ENCODE data around the gene HRH3.

- TF ChIP-seq CTCF (IDR thresholded peaks at IDR 0.05), result no peak
- TF ChIP-seq POLR2A (IDR thresholded peaks at IDR 0.05), result no peak
- TF ChIP-seq POLR2AphosphoS5 (IDR thresholded peaks at IDR 0.05), result no peak
- TF ChIP-seq EP300 (IDR thresholded peaks at IDR 0.05), result no peak
These were observed 32.4 kb upstream of the HRH3 start for GRCh38 chr20:62252342-62252966.

Measured in suprapubic skin (tissue), 4 donors.